Head of caudate nucleus (tissue), 42 donors: ENCODE measurements around the gene ATP1A4.
"Not testable (repeated sequence)": the region's sequence is repeated elsewhere in the genome, so short reads cannot be mapped to it uniquely, and the experiment has no call there.

Source experiments
- DNase-seq, 42 donors: peaks; one replicate each; pipeline versions ENCODE4 v3.0.0 to v3.0.0-alpha.2; 2020 to 2021; ENCODE audit warnings: mixed read lengths in 7 of 42
- intact Hi-C: fragments of 100-400 bp; cut with DNase I; formaldehyde crosslinking; loops from one replicate; pipeline ENCODE4 v1.15.0; 2022

Gene ATP1A4

GRCh38 chr1:160121388-160121787 lies 30.0 kb upstream of the ATP1A4 start:
- no peak for DNase-seq
- intact Hi-C loops: no loop called here

- intact Hi-C loops: no loop called here
- no peak for DNase-seq
These were observed 28.4 kb upstream of the ATP1A4 start for GRCh38 chr1:160122978-160123495.

DNA sequence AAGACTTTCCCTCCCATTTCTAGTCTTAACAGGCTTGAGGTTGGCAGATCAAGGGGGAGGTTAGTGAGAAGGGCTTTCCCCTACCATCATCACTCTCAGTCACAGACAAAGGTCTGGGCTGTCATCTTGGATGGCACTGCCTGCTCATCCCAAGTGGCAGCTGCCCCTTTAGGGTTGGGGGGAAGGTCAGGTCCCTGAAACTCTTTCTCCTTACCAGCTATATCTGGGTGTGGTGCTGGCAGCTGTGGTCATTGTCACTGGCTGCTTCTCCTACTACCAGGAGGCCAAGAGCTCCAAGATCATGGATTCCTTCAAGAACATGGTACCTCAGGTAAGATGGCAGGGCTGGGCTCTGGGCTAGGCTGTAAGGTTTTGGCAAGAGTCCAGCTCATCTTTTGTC lies 27.7 kb upstream of the ATP1A4 start:
- intact Hi-C loops: no loop called here
- no peak for DNase-seq

DNA sequence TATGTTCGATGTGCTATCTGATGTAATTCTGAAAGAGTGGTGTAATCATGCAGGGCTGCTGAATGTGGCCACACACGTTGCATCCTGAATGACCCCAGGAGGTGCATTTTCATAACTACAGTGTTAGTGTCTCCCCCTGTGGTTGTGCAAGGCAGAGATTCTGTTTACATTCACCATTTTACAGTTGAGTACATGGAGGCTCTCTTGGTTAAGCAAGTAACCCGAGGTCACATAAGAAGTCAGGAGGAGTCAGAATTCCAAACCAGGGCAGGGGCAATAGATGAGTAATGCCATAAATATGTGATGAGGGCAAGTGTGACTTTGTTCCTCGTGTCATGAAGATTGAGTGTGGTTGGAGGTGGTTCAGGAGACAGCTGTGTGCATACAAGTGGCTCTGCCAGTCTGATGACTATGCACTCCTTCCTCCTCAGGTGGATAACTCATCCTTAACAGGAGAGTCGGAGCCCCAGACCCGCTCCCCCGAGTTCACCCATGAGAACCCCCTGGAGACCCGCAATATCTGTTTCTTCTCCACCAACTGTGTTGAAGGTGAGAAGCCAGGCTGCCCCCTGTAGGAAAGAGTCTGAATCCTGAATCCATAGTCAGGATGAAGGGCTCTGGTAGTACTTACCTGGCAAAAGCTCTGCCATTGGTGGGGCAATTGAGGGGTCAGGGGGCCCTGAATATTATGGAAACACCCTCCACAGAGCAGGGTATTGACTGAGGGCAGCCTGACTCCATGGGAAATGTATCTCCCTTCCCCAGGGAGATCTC lies 26.5 kb upstream of the ATP1A4 start:
- no peak for DNase-seq
- intact Hi-C loops: no loop called here

- intact Hi-C loops: no loop called here
- no peak for DNase-seq
These were observed 25.7 kb upstream of the ATP1A4 start for GRCh38 chr1:160125746-160126145.

GRCh38 chr1:160126342-160126741 lies 25.1 kb upstream of the ATP1A4 start:
- DNase-seq, intact Hi-C loops: not testable (repeated sequence)

- intact Hi-C loops: no loop called here
- DNase-seq: no peak
These were observed 24.0 kb upstream of the ATP1A4 start for GRCh38 chr1:160127381-160127780.

GRCh38 chr1:160127865-160128523 lies 23.4 kb upstream of the ATP1A4 start:
- DNase-seq: no peak
- intact Hi-C loops: no loop called here

- intact Hi-C loops: no loop called here
- DNase-seq: no peak
These were observed 22.8 kb upstream of the ATP1A4 start for GRCh38 chr1:160128636-160129035.

DNA sequence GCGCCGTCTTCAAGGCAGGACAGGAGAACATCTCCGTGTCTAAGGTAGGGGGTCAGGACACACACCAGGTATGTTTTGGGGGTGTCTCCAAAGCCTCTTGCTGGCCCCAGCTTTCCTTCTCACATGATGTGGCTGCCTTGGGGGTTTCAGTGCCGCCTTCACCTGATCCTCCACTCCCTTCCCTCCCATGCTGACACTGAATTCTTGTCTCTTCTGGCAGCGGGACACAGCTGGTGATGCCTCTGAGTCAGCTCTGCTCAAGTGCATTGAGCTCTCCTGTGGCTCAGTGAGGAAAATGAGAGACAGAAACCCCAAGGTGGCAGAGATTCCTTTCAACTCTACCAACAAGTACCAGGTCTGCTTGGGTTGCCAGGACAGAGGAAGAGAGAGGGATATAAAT lies 22.4 kb upstream of the ATP1A4 start:
- peak in 3 of 42 donors; percentile 23 to 49 (median 37) for DNase-seq
- intact Hi-C loops: no loop called here

GRCh38 chr1:160129558-160129957 lies 21.8 kb upstream of the ATP1A4 start:
- DNase-seq: no peak
- intact Hi-C loops: no loop called here

DNA sequence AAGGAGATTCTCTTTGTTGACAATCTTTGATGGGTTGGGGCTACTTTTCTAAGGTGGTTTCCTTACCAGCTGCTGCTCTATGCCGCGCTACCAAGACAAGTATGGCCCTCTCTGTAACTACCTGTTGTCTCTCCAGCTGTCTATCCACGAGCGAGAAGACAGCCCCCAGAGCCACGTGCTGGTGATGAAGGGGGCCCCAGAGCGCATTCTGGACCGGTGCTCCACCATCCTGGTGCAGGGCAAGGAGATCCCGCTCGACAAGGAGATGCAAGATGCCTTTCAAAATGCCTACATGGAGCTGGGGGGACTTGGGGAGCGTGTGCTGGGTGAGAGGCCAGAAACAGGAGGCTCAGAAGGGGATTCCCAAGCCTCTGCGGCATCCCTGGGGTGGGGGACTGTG lies 21.4 kb upstream of the ATP1A4 start:
- no peak for DNase-seq
- intact Hi-C loops: no loop called here

DNA sequence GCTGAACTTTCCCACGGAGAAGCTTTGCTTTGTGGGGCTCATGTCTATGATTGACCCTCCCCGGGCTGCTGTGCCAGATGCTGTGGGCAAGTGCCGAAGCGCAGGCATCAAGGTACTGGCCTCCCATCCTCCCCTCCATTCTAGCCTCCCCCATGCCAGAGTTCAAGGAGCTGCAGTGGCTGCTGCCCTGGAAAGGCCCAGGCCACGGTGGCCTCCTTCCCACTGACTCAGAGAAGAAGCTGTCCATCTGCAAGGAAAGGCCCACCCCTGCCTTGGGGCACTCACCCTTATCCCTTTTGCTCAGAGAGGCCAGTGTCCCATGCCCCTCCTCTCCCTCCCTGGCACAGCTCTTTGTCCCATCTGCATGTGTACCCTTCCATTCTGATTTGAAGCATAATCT lies 20.9 kb upstream of the ATP1A4 start:
- no peak for DNase-seq
- intact Hi-C loops: no loop called here

DNA sequence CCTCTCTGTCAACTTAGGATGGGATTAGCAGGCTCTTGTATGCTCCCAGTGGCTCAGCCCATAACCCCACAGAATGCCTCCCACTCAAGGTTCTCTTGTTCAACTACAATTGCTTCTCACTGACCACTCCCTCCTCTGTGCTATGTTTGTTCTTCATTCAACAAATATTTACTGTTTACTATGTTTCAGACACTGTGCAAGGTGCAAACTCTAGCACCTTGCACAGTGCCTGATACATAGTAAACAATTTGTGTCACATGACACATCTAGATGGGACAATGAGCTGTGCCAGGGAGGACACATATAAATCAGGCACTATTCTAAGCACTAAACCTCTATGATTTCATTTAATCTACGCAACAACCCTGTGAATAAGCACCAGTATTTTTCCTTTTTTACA lies 20.5 kb upstream of the ATP1A4 start:
- no peak for DNase-seq
- intact Hi-C loops: no loop called here

GRCh38 chr1:160131803-160132565 lies 19.4 kb upstream of the ATP1A4 start:
- intact Hi-C loops: no loop called here
- DNase-seq: peak in 6 of 42 donors; percentile 26 to 68 (median 49)

DNA sequence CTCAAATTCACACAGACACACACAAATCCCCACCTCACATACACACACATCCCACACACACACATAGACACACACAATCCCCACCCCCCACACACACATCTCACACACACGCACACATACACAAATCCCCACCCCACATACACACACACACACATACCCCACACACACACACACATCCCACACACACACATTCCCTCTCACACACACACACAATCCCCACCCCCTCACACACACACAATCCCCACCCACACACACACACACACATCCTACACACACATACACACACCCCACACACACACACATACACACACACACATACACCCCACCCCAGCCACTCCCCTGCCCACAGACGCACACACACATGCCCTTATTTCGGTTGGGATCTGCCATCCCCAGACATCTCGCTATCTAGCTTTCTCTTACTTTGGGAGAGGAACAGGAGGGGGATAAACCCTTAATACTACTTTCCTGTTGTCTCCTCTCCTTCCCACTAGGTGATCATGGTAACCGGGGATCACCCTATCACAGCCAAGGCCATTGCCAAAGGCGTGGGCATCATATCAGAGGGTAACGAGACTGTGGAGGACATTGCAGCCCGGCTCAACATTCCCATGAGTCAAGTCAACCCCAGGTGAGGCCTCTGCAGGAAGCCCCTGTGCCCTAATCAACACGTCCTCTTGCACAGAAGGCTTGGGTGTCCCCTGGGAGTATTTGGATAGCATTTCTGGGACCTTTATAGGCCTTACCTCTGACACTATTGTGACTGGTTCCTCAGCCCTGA lies 17.2 kb upstream of the ATP1A4 start:
- peak in 2 of 42 donors; percentile 5 to 9 for DNase-seq

GRCh38 chr1:160134791-160135572 lies 16.4 kb upstream of the ATP1A4 start:
- peak in 3 of 42 donors; percentile 4 to 34 (median 10) for DNase-seq
- intact Hi-C loops: no loop called here

More for the DNA sequence above, 17.2 kb upstream of the ATP1A4 start:
- intact Hi-C loops: no loop called here
